Fibroblast of skin of scalp (primary cell): Measurements from ENCODE around the gene SPRED2.

Experiments
- DNase-seq: peaks from one replicate; pipeline ENCODE4 v3.0.0-alpha.2; 2013

Gene SPRED2

DNA sequence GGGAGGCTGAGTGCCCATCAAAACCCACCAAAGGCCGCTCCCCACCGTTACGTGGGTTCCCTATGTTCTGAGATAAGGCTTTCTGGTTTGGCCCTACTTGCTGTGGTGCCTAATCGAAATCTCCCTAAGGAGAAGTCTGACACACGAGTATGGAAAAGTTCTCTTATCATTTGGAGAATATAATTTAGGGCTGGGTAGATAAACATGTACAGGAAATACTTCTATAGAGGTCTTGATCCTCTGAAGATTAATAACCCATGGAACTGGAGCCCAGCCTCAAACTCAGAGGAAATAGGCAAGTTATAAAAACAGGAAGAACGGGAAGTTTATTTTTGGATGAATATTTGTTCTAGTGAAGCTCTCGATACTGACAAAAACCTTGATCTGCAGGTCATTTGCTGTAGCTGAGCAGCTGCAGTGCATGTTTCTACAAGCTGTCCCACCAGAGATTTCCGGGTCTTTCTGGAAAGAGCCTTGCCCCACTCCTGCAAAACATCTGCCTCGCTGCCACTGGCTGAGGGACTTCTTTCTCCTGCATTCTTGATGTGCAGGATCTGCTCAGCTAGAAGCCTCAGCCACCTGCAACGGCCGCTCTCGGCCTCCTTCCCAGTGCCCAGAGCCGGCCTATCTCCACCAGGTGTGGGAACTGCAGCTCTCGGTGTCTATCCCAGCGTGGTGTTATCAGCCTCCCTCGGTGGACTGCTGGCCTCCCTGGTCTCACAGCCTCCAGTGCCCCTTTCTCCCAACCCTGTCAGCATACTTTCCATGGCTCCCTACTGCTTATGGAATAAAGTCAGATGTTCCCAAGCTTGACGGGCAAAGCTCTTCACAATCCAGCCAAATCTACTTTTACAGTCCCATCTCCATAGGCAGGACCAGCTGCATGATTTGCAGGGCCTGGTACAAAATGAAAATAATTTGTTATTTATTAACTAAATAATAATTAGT, 48.6 kb downstream of the SPRED2 start:
- no peak for DNase-seq

- peak; percentile 72 for DNase-seq
Observed at GRCh38 chr2:65382776-65383357, 49.5 kb downstream of the SPRED2 start.

DNA sequence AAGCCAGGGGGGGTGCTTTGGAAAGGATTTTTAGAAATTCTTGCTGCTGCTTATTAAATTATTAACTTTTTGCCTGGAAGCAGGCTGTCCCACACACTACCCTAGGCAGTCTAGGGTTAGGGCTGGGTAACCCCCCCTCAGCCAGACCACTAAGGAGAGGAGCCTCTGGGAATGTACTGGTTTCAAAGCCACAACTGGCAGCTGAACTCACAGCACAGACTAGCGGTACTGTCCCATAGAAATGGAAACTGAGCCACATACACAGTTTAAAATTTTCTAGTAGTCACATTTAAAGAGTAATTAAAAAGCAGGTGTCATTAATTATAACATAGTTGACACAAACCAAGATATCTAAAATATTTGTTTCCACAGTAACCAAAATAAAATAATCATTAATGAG, 50.1 kb downstream of the SPRED2 start:
- DNase-seq, result no peak

- DNase-seq, result no peak
Observed at GRCh38 chr2:65381607-65382051, 50.8 kb downstream of the SPRED2 start.

DNA sequence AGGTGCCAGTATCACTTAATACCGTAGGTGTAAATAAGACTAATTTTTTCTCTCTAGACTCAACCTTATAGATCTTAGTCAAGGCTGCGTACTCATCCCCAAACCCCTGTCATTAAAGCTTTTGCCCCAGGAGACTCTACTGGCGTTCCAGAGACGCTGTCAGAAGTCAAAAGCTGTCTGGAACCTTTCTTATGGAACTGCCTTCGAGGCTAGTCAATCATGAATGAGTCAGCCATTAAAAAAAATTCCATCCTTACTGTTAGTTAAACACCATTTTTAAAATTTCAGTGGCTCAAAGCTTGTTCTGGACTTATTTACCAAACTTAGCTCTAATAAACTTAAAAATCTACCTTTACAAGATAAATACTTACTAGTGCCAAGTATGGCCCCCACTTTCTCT, 52.1 kb downstream of the SPRED2 start:
- DNase-seq, result no peak

DNA sequence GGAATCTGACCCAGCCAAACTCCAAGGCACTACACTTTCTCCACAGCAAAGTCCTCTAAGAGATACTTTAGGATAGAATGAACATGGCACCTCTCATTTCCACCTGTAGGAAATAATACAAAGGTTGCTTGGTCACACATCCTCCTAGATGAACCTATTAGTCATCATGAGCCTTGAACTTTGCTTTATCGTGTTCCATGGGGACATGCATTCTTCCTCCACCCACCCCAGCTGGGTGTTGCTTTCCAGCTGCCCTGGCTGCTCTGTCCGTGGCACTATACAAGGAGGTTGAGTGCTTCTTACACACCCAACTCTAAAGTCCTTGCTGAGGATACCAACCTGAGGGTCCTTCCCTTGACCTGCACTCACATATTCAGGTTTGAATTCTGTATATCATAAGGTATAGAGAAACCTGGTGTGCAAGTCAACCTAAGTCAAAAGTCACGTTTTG, 52.7 kb downstream of the SPRED2 start:
- DNase-seq, result no peak

- no peak for DNase-seq
Observed at GRCh38 chr2:65379223-65379622, 53.2 kb downstream of the SPRED2 start.

GRCh38 chr2:65378290-65378689, 54.1 kb downstream of the SPRED2 start:
- no peak for DNase-seq

- DNase-seq, result peak; percentile 81
Observed at GRCh38 chr2:65377556-65378192, 54.7 kb downstream of the SPRED2 start.

DNA sequence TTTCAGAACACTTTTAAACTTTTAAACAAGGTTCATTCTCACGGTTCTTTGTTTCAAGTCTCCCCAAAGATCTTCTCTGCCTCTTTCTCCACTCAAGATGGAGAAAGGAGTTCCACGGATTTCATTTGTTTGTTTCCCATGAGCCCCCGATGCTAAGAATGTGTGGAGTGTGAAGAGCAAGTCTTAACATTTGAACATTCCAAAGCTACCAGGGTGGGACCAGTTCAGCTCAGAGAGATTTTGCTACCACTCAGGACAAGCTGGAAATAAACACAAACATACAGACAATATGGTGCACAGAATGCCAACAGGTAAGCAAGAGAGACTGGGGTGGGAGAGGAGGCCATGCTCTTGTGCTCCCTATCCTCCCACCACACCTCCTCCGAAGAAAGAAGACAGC, 56.7 kb downstream of the SPRED2 start:
- DNase-seq, result no peak

GRCh38 chr2:65374999-65375398, 57.4 kb downstream of the SPRED2 start:
- no peak for DNase-seq

DNA sequence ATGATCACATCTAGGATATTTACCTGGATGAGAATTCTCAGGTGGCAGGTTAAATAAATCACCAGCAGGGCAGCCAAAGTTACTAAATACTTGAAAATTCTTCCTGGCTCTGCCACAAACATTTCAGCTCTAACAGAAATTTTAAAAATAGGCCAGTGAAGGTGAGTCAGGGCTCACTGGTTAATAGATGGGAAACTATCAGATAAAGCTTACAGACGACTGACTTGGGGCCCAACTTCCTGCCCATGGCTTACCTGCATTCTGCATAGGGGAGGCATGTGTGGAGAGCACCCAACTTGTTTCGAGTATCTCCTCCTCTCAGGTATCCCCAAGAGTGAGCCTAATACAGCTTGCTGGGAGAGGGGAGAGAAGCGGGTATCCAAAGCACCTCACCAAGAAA, 57.8 kb downstream of the SPRED2 start:
- no peak for DNase-seq

DNA sequence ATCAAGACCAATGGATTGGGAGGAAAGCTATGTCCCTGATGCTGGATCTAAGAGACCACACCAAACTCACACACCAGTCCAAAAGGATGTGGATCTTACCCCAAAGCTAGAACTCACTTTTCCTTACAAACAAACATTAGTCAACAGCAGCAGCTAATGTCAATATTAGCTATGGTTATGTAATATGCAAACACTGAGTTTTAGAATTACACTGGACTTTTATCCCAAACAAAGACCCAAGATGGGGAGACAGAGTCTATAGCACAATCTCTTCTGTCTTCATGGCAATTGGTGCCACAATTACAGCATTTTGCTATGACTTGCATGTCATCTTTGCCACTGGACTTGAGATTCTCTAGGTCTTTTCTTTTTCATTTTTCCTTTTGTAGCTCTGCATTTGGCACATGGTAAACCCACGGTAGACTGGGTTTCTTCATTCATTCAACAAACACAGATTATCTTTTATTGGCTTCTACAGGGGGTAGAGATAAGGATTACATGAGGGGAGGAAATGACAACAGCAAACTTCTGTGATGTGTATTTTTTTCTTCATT, 59.0 kb downstream of the SPRED2 start:
- DNase-seq, result no peak

DNA sequence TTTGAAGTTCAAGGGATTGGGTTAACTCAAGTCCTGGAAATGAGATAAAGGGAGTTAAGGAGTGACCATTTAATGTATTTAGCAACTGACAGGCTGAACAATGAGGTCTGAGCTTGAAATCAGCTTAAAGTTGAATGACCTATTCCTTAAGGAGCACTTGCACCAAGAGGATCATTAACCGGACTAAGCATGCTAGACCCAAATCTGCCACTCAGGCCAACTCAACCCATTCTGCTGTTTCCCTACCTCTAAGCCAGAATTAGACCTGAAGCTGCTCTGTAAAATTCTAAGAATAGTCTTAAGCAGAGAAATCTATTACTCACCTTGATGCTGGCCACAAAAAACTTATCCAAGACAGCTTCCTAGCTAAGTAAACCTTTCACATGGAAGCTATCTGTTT, 59.8 kb downstream of the SPRED2 start:
- no peak for DNase-seq

DNA sequence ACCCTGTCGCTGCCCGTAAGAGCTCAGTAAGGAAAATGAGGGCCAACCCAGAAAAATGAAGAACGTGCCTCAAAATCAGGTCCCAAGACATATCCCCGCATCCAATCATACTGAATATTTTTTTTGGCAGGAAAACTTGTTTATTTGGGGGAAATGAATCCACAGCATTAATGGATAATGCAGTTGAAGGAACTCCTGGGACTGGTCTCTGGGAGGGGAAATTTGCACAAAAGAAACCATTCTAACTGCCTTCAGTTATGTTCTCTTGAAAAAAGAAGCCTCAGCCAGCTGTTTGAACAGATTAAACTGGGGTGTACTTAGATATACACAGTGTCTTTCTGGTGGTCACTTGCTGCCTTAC, 61.3 kb downstream of the SPRED2 start:
- DNase-seq, result no peak

GRCh38 chr2:65370387-65371073, 61.9 kb downstream of the SPRED2 start:
- peak; percentile 90 for DNase-seq

- no peak for DNase-seq
Observed at GRCh38 chr2:65369980-65370379, 62.4 kb downstream of the SPRED2 start.

DNA sequence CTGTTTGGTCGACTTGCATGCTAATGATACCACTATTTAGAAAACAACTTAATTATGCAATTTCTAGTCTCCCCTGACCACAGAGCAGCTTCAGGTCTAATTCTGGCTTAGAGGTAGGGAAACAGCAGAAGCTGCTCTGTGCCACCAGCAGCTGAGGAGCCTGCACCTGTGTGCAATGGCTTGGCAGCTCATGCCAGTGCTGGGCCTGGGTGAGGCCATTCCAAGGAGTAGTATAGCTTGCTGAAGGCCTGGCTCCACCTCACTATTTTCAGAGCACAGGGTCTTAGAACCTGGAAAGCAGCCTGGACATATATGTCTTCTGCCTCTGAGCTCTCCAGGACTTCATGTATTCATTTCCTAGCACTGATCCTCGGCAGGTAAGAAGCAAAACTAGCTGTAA, 62.8 kb downstream of the SPRED2 start:
- DNase-seq, result no peak

DNA sequence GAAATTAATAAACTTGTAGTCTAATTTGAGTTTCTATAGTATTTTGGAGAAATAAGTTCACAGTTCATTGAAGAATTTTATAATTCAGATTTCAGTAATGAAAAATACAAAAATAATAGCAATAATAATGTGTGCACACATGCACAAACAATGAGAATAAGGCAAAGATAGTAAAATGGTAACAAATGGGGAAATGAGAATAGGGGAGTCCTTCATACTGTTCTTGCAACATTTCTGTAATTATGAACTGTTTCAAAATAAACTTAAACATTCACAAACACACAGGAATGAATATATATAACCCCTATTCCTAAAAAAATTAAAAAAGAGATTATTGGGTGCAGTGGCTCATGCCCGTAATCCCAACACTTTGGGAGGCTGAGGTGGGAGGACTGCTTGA, 63.9 kb downstream of the SPRED2 start:
- no peak for DNase-seq

- peak; percentile 95 for DNase-seq
Observed at GRCh38 chr2:65367524-65367923, 64.9 kb downstream of the SPRED2 start.

GRCh38 chr2:65366595-65367125, 65.7 kb downstream of the SPRED2 start:
- DNase-seq, result peak; percentile 97

GRCh38 chr2:65364986-65365733, 67.2 kb downstream of the SPRED2 start:
- no peak for DNase-seq
